AG04450 (cell line): ENCODE measurements around the gene BGN. TPM values are rescaled to one million over a fixed set of nuclear protein-coding genes. Genes with fewer than 3 reads are reported as not detected.

ENCODE experiments used
- CTCF ChIA-PET: fragments of 300-600, 350-600 bp; formaldehyde crosslinking; extraction: SDS; loops from one replicate; lab custom pipeline; 2022; ENCODE audit warnings: antibody characterized with exemption, inconsistent platforms; lab: Charles Lee
- POLR2A ChIA-PET: fragments of 350-600 bp; formaldehyde crosslinking; extraction: SDS; loops from one replicate; lab custom pipeline; 2021; ENCODE audit warnings: antibody characterized with exemption, inconsistent platforms; lab: Yijun Ruan, JAX
- DNase-seq: peaks from one replicate; pipeline ENCODE4 v3.0.0-alpha.2; 2011; ENCODE audit warnings: low read depth, low spot score
- H3K27ac ChIP-seq: one replicate; pipeline ENCODE4 v1.5.1; 2012; ENCODE audit warnings: low read depth, low read length, control low read depth
- H3K27me3 ChIP-seq: one replicate; pipeline ENCODE4 v1.6.0; 2012; ENCODE audit warnings: low read length; ENCODE audit not compliant: control insufficient read depth, insufficient read depth
- H3K4me3 ChIP-seq: 2 replicates; pipeline ENCODE4 v1.5.1; 2011; ENCODE audit warnings: mild to moderate bottlenecking, low read depth, low read length, control low read depth
- H3K9me3 ChIP-seq: 2 replicates; pipeline ENCODE4 v1.5.1; 2012; ENCODE audit warnings: low read length; ENCODE audit not compliant: control insufficient read depth, insufficient read depth
- CTCF ChIP-seq: IDR thresholded peaks from 2 replicates; pipeline ENCODE4 v1.5.1; 2011; ENCODE audit warnings: low read depth, low read length, control low read depth, inconsistent platforms
- polyA minus RNA-seq: library from RNA; depleted of rRNA, polyadenylated mRNA; stranded (reverse); fragments of >200 nt; gene quantifications from 2 replicates; pipeline ENCODE4 v1.2.3, GENCODE V29; 2011; rRNA and poly(A)+ RNA removed
- polyA plus RNA-seq: library from polyadenylated mRNA; depleted of rRNA; stranded (reverse); fragments of >200 nt; gene quantifications from 2 replicates; pipeline ENCODE4 v1.2.3, GENCODE V29; 2011; rRNA removed

The BGN gene
- polyA plus RNA-seq (97.2 and 143 TPM in 2 replicates), polyA minus RNA-seq (66.2 and 82.8 TPM in 2 replicates)

- CTCF ChIA-PET: interaction anchor here (0.6 to 4.8 kb wide), 8 partner anchors 12 to 553 kb away, joined by 3 to 46 read pairs (median 4); partner anchors contain the start of gene HAUS7
- peak; percentile 45 for TF ChIP-seq CTCF
- POLR2A ChIA-PET: interaction anchor here (0.6 to 1.3 kb wide), 4 partner anchors 22 to 920 kb away, joined by 3 to 8 read pairs (median 3); partner anchors contain the start of gene HAUS7
- no peaks in the 10 kb centered on the region for H3K9me3 ChIP-seq
- H3K27ac ChIP-seq: peak within 1 kb of the TSS; percentile 31
- DNase-seq: no peak
- H3K27me3 ChIP-seq: no peaks in the 10 kb centered on the region
- peak within 1 kb of the TSS; percentile 73 for H3K4me3 ChIP-seq
Observed at GRCh38 chrX:153494541-153495361, at the start of gene BGN. TSS of gene BGN (plus strand) at chrX:153494980. CDS start at chrX:153504632, 9,652 bp downstream.

- Histone ChIP-seq H3K27me3 (no peaks in the 10 kb centered on the region), H3K4me3 (no peak overlapping the region), H3K27ac (no peak overlapping the region), H3K9me3 (no peaks in the 10 kb centered on the region)
- TF ChIP-seq CTCF: no peak
- DNase-seq: no peak
- POLR2A ChIA-PET: no interaction called here
- CTCF ChIA-PET: no interaction called here
Observed at GRCh38 chrX:153445106-153445855, 49.5 kb upstream of the BGN start.

GRCh38 chrX:153445856-153446635, 48.7 kb upstream of the BGN start, which contains the start of gene TREX2:
TSS of gene TREX2 (minus strand) at chrX:153446056. CDS start at chrX:153445430, 626 bp downstream.
- Histone ChIP-seq H3K27me3 (no peaks in the 10 kb centered on the region), H3K27ac (no peak within 1 kb of the TSS), H3K9me3 (no peaks in the 10 kb centered on the region), H3K4me3 (no peak within 1 kb of the TSS)
- ChIA-PET POLR2A (no interaction called here), CTCF (no interaction called here)
- DNase-seq: no peak
- no peak for TF ChIP-seq CTCF

GRCh38 chrX:153446636-153446936, 48.2 kb upstream of the BGN start:
- POLR2A ChIA-PET: no interaction called here
- Histone ChIP-seq H3K27ac (no peak overlapping the region), H3K9me3 (no peaks in the 10 kb centered on the region), H3K4me3 (no peak overlapping the region), H3K27me3 (no peaks in the 10 kb centered on the region)
- DNase-seq: no peak
- CTCF ChIA-PET: no interaction called here
- TF ChIP-seq CTCF: no peak
